ENCODE results near the gene ELL.
A peak's percentile ranks its signal among the peaks of the same experiment; 100 is the strongest.

- TF ChIP-seq CTCF (IDR thresholded peaks at IDR 0.05) (no peak), POLR2A (IDR thresholded peaks at IDR 0.05) (peak; percentile 16)
Measured at GRCh38 chr19:18520848-18521691, 800 bp downstream of the ELL start.

All from ovary (tissue), 3 donors.